ENCODE results near the gene FYN. TPM values are rescaled to one million over a fixed set of nuclear protein-coding genes. Genes with fewer than 3 reads are reported as not detected.

The FYN gene
- total RNA-seq, 1 experiment from 2014 or later: 13.9 TPM

Other genes starting within 250 kb of the FYN start
- gene CCN6, start 180.7 kb upstream of the FYN start, total RNA-seq (2014; rRNA removed; shearing (Covaris generic)): not detected in 2 replicates
- 9.5 and 11.6 TPM in 2 replicates for gene TUBE1, start 214.0 kb upstream of the FYN start, total RNA-seq (2014; rRNA removed; shearing (Covaris generic))
- gene FAM229B, start 214.1 kb upstream of the FYN start, total RNA-seq (2014; rRNA removed; shearing (Covaris generic)): 0.20 and 0.89 TPM in 2 replicates